ENCODE results near the gene KIF3A.

GRCh38 chr5:132754947-132755346 lies 17.6 kb upstream of the KIF3A start:
- TF ChIP-seq CTCF (IDR thresholded peaks at IDR 0.05; ENCODE audit: low read length) (peak; percentile 8; the same call in 1 of the 2 replicates), EZH2 (IDR thresholded peaks at IDR 0.05; ENCODE audit: borderline replicate concordance, low read length) (no peak)
